ENCODE results near the gene RIOX2.
"Not testable (repeated sequence)": the region's sequence is repeated elsewhere in the genome, so short reads cannot be mapped to it uniquely, and the experiment has no call there.

The RIOX2 gene

DNA sequence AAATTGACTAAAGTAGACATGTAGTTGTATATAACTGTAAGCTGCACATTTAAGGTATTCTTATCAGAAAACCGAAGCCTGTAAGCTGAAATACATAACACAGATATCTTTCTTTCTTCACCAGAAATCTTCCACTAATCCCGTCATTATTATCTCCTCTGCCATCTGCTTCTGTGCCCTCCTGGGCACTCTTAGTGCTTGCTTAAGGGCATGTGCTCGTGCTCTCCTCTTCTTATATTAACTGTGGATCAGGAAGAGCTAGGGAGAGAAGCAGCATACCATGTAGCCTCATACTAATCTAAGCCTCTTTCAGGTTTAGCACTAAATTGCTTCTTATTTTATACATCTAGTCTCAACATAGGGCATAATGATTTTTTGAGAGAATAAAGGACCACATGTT lies 60.8 kb downstream of the RIOX2 start:
- DNase-seq (ENCODE audit: low read depth) = no peak

DNA sequence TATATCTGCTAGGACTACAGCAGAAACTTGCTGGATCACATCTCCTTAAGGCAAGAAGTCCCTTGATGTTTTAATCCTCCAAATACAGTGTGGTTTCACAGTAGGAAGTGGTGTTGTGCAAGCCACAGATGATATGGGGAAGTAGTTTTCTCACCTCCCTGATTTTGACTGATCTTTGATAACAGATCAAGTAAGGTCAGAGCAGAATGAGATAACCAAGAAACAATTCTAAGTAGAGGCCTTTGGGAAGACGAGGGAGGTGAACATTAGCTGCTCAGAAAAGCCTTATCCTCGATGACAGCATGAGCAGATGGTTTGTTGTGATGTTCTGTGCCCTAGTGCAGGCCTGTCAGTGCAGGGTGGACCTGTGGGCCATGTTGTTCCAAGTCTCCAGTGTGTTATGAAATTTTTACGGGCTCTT lies 61.3 kb downstream of the RIOX2 start:
- no peak for DNase-seq (ENCODE audit: low read depth)

DNA sequence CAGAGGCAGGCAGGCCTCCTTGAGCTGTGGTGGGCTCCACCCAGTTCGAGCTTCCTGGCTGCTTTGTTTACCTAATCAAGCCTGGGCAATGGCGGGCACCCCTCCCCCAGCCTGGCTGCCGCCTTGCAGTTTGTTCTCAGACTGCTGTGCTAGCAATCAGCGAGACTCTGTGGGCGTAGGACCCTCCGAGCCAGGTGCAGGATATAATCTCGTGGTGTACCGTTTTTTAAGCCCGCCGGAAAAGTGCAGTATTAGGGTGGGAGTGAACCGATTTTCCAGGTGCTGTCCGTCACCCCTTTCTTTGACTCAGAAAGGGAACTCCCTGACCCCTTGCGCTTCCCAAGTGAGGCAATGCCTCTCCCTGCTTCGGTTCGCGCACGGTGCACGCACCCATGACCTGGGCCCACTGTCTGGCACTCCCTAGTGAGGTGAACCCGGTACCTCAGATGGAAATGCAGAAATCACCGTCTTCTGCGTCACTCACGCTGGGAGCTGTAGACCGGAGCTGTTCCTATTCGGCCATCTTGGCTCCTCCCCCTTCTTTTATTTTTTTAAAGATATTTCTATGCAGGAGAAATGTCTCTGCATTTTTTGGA lies 61.9 kb downstream of the RIOX2 start:
- not testable (repeated sequence) for DNase-seq (ENCODE audit: low read depth)

DNA sequence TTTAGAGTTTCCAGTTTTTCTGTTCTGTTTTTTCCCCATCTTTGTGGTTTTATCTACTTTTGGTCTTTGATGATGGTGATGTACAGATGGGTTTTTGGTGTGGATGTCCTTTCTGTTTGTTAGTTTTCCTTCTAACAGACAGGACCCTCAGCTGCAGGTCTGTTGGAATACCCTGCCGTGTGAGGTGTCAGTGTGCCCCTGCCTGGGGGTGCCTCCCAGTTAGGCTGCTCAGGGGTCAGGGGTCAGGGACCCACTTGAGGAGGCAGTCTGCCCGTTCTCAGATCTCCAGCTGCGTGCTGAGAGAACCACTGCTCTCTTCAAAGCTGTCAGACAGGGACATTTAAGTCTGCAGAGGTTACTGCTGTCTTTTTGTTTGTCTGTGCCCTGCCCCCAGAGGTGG lies 62.4 kb downstream of the RIOX2 start:
- not testable (repeated sequence) for DNase-seq (ENCODE audit: low read depth)

DNA sequence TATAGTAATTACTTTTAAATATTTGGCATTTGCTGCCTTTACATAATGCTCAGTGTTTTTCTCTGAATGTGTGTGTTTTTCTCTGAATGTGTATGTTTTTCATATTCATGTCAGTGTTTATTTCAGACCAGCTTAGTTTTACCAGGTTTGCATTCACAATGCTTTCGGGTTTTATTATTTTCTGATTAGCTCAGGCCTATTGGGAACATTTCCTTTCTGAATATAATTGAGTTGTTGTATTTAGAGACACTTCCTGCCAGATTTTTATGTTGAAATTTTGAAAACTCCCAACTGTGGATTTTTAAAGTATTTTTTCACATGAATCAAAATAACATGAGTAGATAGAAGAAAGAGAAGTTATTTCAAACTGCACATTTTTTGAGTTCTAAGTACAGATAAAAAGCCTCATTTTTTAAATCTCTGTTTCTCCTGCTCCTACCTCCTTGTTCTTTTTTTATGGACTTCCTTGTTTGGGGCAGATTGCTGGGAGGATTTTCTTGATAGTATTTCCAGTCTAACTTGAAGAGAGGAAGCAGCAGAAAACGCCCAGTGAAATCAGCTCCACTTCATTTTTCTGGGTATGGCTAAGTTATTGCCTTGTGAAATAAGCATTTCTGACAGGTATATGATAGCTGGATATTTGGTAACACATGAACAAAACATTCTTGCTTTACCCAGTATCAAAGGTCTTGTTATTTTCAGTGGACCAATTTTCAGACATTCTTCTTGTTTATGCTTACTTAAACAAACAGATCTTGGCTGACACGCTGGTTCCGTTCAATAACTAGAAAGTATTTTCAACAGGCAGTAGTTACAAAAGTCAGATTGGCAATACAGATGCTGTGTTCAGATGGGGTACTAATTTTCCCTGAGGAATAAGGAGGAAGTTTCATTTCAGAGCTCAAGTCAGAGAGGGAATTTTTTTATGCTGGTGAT lies 70.7 kb downstream of the RIOX2 start:
- no peak for DNase-seq (ENCODE audit: low read depth)

DNA sequence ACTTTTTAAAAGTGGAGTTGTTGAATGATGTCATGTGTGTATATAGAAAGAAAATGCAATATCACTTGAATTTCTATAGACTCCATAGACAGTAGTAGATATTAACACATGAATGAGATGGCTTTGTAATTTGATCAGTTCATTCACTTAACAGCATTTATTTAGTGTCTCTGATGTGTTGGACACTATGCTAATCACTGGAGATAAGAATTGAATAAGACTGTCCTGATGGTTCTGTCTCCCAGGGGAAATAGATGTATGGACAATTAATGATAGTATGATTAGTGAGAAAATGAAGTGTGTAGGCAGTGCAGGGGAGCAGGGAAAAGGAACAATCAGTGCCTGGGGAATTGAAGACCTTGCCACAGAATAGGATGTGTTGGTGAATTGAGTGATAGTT lies 72.9 kb downstream of the RIOX2 start:
- DNase-seq (ENCODE audit: low read depth) = no peak

DNA sequence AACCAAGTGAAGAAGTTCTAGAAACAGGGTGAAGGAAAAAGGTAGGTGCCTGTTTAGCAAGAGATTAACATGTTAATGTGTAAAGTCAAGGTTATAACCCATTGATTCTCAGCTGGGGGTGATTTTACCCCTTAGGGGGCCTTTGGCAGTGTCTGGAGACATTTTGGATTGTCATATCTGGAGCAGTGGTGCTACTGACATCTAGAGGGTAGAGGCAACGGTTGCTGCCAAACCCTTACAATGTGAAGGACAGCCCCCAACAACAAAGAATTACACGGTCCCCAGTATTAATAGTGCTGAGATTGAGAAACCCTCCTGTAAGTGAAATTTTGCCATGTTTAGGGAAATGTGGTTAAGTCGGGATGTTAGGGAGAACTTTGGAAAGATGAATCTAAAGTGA lies 75.7 kb downstream of the RIOX2 start:
- no peak for DNase-seq (ENCODE audit: low read depth)

DNA sequence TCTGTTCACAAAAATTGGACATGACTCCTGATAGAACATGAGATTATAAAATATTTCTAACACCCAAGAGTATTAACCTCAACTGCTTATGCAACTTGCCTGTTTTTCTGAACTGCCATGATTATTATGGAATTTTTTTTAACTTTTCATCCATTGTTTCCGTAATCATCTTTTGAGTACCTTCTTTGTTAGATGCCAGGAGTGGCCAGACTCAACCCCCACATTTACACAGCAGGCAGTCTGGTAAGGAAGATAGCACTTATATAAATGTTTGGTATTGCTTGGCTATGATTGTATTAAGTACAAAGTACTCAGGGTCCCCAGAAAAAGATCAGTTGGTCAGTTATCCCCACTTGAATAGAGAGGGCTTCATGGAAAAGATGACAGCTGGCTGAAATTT lies 76.1 kb downstream of the RIOX2 start:
- DNase-seq (ENCODE audit: low read depth) = no peak

DNA sequence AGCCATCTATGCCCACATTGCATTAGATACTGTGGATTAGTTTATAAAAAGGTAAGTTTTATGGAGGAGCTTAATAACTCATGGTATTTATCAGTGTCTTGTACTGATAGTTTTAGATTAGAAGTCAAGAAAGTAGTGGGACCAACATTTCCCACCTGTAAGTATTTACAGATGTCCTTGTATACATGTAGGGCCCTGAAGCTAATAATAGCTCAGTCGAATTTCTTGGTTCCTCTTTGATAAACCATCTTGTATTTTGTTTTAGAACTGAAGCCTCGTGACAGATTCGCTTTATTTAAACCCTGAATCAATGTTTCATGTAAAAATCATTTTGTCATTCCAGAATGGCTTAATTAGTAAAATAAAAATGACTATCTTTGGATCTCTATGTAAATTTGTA lies 77.0 kb downstream of the RIOX2 start:
- no peak for DNase-seq (ENCODE audit: low read depth)

DNA sequence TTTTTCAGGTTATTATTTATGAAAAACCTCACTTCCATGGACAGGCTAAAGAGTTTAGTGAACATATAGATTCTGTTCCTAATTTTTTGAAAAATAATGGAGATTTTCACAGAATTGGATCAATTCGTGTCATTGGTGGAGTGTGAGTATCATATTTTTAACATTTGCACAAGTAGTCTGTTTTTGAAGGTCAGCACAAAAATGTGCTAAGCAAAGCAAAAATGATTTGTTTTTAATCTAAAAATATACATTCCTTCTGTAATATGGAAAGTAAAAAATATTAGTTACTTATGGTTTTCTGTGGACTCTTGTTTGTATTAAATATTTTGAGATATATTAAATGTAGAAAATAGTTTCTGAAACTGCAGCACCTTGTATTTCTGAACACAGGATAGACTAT lies 79.4 kb downstream of the RIOX2 start:
- no peak for DNase-seq (ENCODE audit: low read depth)

Data from non-pigmented ciliary epithelial cell (primary cell).